HG02970 (cell line): ENCODE results near the gene MRPS6.

Source experiments
- ATAC-seq: cut with Tn5 transposase; IDR thresholded peaks from one replicate; pipeline ENCODE4 v1.9.1; 2021; ENCODE audit warnings: mild to moderate bottlenecking, moderate library complexity, moderate number of reproducible peaks; ENCODE audit not compliant: unreplicated experiment, low FRiP score

Gene MRPS6

GRCh38 chr21:34073032-34073748 lies at the start of gene MRPS6, which contains the start of gene SLC5A3:
TSS of gene MRPS6 (plus strand) at chr21:34073578. CDS start at chr21:34073701, 123 bp downstream.
TSS of gene SLC5A3 (plus strand) at chr21:34073578. CDS start at chr21:34095199, 21,621 bp downstream.
- peak; percentile 71 for ATAC-seq

- no peak for ATAC-seq
These were observed 49.5 kb upstream of the MRPS6 start for GRCh38 chr21:34023691-34024373.

DNA sequence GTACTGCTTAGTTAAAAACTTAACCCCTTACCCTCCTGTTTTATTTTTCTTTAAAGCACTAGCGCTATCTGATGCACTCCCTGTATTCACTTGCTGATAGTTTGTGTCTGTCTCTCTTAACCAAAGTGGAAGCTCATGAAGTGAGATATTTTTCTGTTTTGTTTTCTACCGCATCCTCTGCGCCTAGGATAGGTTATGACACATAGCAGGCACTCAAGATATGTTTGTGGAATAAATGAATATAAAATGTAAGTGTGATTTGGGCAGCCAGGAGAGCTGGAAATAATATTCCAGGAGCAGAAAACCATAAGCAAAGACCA lies 49.0 kb upstream of the MRPS6 start:
- no peak for ATAC-seq

DNA sequence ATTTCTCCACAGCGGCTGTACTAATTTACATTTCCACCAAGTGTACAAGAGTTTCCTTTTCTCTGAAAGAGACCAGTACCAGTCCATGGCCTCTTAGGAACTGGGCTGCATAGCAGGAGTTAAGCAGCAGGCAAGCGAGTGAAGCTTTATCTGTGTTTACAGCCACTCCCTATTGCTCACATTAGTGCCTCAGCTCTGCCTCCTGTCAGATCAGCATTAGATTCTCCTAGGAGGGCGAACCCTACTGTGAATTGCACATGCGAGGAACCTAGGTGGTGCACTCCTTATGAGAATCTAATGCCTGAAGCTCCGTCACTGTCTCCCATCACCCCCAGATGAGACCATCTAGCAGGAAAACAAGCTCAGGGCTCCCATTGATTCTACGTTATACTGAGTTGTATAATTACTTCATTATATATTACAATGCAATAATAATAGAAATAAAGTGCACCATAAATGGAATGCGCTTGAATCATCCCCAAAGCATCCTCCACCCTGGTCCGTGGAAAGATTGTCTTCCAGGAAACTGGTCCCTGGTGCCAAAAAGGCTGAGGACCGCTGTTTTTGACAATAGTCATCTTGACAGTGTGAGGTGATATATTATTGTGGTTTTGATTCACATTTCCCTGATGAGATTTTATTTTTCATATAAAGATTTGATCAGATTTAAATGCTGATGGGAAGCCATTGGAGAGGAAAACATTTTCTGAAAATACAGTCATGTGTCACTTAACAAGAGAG lies 45.5 kb upstream of the MRPS6 start:
- ATAC-seq = no peak

- ATAC-seq = no peak
These were observed 43.4 kb upstream of the MRPS6 start for GRCh38 chr21:34029743-34030528.

- no peak for ATAC-seq
These were observed 41.5 kb upstream of the MRPS6 start for GRCh38 chr21:34031835-34032370.

- ATAC-seq = no peak
These were observed 38.9 kb upstream of the MRPS6 start for GRCh38 chr21:34034369-34035014.

DNA sequence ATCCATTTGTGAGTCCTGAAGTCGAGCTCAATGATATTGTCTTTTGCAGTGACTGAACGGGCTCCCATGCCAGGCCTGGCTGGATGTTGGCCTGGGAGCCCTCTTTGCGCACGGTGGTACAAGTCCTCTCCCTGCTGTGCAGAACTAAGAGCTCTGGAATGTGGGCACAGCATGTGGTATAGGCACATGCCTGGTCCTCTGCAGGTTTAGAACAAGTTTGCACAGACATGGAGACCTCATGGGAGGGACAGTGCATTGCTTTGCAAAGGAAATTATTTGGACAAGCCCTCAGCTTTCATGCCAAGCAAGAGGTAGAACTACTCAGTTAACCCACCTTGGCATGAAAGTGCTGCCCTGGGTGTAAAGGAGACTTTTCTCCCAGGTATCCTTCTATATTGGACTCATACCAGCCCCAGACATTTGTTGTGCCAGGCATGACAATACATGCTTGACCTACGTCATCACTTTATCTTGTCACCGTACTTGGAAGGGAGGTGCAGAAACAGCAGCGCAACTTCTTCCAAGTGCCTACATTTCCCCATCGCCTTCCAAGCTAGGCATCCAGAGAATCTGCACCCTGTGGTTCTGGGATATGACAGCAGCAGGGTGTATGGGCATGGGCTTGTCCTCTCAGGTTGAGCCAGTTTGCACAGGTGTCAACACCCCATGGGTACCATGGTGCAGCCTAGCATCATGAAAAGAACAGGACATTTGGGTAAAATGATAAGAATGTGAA lies 37.6 kb upstream of the MRPS6 start:
- ATAC-seq = no peak

DNA sequence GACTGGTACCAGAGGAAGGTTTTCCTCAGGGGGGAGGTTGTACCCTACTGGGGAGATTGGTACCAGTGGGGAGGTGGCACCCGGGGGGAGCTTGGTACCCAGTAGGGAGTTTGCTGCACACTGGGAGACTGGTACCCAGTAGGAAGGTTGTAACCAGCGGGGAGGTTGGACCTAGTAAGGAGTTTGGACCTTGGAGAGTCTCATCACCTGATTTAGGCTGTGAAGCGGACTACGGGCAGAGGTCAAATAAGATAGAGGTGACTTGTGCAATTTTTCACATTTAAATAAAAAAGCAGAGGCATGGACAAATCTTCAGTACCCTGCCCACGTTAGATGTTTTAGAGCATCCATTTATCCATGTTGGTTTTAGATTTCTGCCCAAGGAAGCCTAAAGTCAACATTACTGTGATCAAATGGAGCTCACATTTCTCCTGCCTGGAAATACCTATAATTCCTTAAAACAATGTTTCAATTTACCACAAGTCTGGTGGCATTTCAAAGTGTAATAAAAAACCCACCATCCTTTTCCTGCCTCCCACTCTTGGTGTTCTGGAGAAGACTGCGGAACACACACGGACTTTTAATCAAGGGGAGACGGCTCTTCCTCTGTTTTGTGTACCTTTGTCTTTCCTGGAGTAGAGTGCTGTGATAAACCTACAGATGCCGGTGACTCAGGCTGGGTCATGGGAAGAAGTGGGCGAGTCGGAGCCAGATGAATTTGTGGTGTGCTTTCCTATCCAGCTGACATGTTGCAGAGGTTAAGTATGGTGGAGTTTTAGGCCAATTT lies 36.2 kb upstream of the MRPS6 start:
- ATAC-seq = no peak

DNA sequence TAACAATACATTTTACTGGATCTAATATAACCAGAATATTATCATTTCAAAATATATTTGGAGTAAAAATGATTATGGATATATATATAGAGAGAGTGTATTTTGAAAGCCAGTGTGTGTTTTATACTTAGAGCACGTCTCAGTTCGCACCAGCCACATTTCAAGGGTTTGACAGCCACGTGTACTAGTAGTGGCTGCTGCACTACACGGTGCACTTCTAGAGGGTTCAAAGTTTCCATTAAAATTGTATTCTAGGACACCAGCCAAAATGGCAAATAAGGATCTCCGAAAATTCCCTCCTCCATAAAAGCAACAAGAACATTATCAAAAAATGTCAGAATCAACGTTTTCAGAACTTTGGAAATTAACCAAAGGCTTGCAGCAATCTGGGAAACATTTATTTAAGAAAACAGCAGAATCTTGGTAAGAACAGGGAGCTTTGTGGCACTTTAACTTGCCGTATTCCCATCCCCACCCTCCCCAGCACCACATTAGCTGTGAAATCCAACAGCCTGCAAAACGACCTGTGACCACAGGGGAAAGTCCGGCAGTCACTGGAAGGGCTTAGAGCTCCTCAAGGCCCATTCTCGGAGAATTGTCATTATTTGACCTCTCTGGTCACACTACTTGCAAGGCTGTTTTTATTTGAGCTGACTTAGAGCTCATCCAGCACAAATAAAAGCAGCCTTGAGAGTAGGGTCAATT lies 33.5 kb upstream of the MRPS6 start:
- no peak for ATAC-seq

DNA sequence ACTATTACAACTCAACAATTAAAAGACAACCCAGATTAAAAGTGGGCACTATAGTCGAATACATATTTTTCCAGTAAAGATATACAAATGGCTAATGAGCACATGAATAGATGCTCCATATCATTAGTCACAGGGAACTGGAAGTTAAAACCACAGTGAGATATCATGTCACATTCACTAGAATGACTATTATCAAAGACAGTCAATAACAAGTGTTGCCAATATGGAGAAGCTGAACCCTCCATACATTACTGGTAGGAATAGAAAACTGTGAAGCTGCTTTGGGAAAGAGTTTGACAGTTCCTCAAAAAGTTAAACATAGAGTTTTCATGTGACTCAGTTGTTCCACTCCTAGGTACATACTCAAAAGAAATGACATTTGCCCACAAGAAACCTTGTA lies 30.6 kb upstream of the MRPS6 start:
- no peak for ATAC-seq

DNA sequence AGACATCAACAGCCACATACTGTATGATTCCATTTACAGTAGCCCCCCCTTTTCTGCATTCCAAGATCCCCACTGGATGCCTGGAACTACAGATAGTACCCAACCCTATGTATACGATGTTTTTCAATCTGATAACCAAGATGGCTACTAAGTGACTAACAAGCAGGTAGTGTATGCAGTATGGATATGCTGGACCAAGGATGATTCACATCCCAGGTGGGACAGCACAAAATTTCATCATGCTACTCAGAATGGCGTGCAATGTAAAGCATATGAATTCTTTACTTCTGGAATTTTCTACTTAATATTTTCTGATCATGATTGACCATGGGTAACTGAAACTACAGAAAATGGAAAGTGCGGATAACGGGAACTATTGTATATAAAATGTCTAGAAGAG lies 30.0 kb upstream of the MRPS6 start:
- no peak for ATAC-seq

DNA sequence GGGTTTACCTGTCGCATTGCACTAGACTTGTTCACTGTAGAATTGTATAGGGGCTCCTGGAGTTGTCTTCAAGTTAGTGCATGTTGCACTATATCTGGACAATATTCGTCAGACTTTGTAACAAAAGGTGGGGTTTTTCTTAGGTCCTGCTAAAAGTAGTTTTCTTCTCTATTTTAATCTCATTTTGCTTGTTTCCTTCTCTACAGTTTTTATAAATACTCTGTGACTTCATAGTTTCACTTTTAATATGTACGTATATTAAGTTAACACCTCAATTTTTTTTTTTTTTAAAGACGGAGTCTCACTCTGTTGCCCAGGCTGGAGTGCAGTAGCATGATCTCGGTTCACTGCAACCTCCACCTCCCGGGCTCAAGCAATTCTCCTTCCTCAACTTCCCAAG lies 26.5 kb upstream of the MRPS6 start:
- no peak for ATAC-seq

DNA sequence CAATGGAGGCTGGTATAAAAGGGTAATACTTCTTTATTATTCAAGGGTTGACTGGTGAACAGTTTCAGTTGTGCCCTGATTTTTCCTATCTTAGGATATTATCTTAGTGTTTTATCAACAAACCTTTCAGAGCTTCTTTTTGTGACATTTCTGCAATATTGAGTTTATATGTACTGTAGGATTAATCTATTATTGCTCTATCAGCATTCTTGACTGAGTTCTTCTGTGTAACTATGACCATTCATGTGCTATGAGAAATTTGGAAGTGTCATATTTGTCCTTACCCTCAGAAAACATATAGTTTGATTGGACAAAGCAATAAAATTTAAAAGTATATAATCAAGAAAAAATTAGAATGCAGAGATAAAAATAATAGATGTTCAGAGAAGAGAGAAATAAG lies 25.5 kb upstream of the MRPS6 start:
- ATAC-seq = no peak

DNA sequence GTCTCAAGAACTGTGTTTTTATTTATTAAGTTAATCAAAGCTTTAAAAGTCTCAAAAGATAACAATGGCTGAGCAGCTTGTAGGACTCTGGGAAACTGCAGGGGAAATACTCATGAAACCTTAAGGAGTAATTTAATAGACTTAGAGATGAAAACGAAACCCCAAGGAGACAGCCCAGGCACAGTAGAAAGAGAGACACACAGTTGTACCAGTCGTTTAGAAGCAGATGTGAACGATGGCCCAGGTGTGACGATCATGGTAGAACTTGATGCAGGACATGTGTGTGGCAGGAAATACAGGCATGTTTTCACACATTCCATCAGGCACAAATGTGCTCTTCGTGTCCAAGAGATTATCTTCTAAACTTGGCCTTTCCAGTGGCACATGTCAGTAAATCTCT lies 21.2 kb upstream of the MRPS6 start:
- no peak for ATAC-seq

DNA sequence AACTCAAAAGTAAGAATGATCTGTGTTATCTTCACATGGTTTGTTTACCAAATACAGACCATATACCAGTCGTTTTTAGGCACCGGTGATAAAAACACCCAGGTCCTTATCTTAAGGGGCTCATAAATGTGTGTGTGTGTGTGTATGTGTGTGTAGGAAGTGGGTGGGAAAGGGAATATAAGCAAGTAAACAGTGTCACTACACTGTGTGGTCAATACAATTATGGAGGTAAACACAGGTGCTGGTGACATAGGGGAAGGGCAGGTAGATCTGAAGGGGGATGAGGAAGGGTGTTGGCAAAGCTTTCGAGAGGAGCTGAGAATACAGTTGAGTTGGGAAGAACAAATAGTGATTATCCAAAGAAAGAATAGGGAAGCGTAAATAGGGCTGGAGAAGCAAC lies 19.1 kb upstream of the MRPS6 start:
- no peak for ATAC-seq

DNA sequence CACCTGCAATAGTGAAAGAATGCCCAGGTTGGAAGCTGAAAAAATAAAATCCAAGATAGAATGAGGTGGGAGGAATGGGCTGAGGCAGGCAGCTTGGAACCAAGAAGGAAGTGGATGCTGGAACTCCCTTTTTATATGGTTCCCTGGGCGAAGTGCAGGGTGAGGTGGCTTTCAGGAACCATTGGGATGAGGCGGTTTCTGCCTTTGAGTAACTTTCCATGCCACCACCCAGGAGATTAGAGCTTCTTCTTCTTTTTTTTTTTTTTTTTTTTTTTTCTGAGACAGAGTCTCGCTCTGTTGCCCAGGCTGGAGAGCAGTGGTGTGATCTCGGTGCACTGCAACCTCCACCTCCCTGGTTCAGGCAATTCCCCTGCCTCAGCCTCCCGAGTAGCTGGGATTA lies 17.8 kb upstream of the MRPS6 start:
- no peak for ATAC-seq

GRCh38 chr21:34061983-34062382 lies 11.4 kb upstream of the MRPS6 start:
- no peak for ATAC-seq
